ENCODE measurements around the gene MED12L. TPM values are rescaled to one million over a fixed set of nuclear protein-coding genes. Genes with fewer than 3 reads are reported as not detected.

The MED12L gene
- total RNA-seq, 2 experiments from 2014 or later: 12.6 to 32.7 TPM

GRCh38 chr3:151093905-151094304, 8.4 kb downstream of the MED12L start:
- DNase-seq (ENCODE audit: low spot score): peak; percentile 79
- Histone ChIP-seq H3K4me2 (ENCODE audit: low read length) (peak overlapping the region; percentile 63), H3K4me3 (ENCODE audit: low read depth, low read length, poor library complexity, severe bottlenecking) (peak overlapping the region; percentile 19), H2AFZ (ENCODE audit: low read length) (no peak overlapping the region), H3K4me1 (ENCODE audit: insufficient read depth, low read length, poor library complexity, severe bottlenecking) (peaks cover 21% of the 10 kb centered on the region), H3K36me3 (ENCODE audit: insufficient read depth, low read length) (peaks cover 5% of the 10 kb centered on the region), H3K27ac (ENCODE audit: low read depth, low read length, poor library complexity, severe bottlenecking) (peak overlapping the region; percentile 16), H3K9me3 (ENCODE audit: low read length) (no peaks in the 10 kb centered on the region), H3K9me2 (ENCODE audit: insufficient read depth, low read length) (no peaks in the 10 kb centered on the region), H3K79me2 (ENCODE audit: insufficient read depth, low read depth, low read length) (peaks cover 2% of the 10 kb centered on the region; the same call in 1 of the 2 replicates), H4K20me1 (ENCODE audit: insufficient read depth, low read length) (peaks cover 20% of the 10 kb centered on the region; the same call in 1 of the 2 replicates)
- BruUV-seq (replicated peaks): no TSS peak
- TF ChIP-seq EZH2phosphoT487 (IDR thresholded peaks at IDR 0.05; ENCODE audit: borderline replicate concordance, low read depth, low read length) (no peak), CTCF (conservative IDR thresholded peaks at IDR 0.05; ENCODE audit: low read length) (peak; percentile 59; the same call in 1 of the 2 replicates)
- CTCF ChIA-PET (ENCODE audit: unreplicated experiment): interaction anchor here (0.9 kb wide), 1 partner anchor 9 kb away, joined by 4 read pairs; no protein-coding TSS in a partner anchor
- intact Hi-C loops (cut with micrococcal nuclease; ENCODE audit: unreplicated experiment): no loop called here
- POLR2A ChIA-PET: interaction anchor here (0.6 to 4.2 kb wide), 8 partner anchors 8 to 148 kb away, joined by 3 to 30 read pairs (median 5); partner anchors contain the start of gene MED12L

- no peak for DNase-seq (ENCODE audit: low spot score)
- BruUV-seq (replicated peaks): no TSS peak
- Histone ChIP-seq H2AFZ (ENCODE audit: low read length) (no peak overlapping the region), H3K4me3 (ENCODE audit: low read depth, low read length, poor library complexity, severe bottlenecking) (no peak overlapping the region), H3K4me2 (ENCODE audit: low read length) (no peak overlapping the region), H3K9me2 (ENCODE audit: insufficient read depth, low read length) (no peaks in the 10 kb centered on the region), H3K4me1 (ENCODE audit: insufficient read depth, low read length, poor library complexity, severe bottlenecking) (peaks cover 21% of the 10 kb centered on the region), H4K20me1 (ENCODE audit: insufficient read depth, low read length) (peaks cover 24% of the 10 kb centered on the region; the same call in 1 of the 2 replicates), H3K36me3 (ENCODE audit: insufficient read depth, low read length) (no peaks in the 10 kb centered on the region; the same call in 1 of the 2 replicates), H3K9me3 (ENCODE audit: low read length) (no peaks in the 10 kb centered on the region), H3K27ac (ENCODE audit: low read depth, low read length, poor library complexity, severe bottlenecking) (no peak overlapping the region), H3K79me2 (ENCODE audit: insufficient read depth, low read depth, low read length) (no peaks in the 10 kb centered on the region; the same call in 1 of the 2 replicates)
- ChIA-PET CTCF (ENCODE audit: unreplicated experiment) (interaction anchor here (1.0 kb wide), 1 partner anchor 57 kb away, joined by 3 read pairs; no protein-coding TSS in a partner anchor), POLR2A (interaction anchor here (0.7 kb wide), 1 partner anchor 129 kb away, joined by 3 read pairs; no protein-coding TSS in a partner anchor)
- intact Hi-C loops (cut with micrococcal nuclease; ENCODE audit: unreplicated experiment): no loop called here
- TF ChIP-seq CTCF (conservative IDR thresholded peaks at IDR 0.05; ENCODE audit: low read length) (no peak), EZH2phosphoT487 (IDR thresholded peaks at IDR 0.05; ENCODE audit: borderline replicate concordance, low read depth, low read length) (no peak)
Observed at GRCh38 chr3:151096716-151097115, 11.3 kb downstream of the MED12L start.

GRCh38 chr3:151100076-151100475, 14.6 kb downstream of the MED12L start:
- ChIA-PET POLR2A (interaction anchor here (1.0 to 1.2 kb wide), 2 partner anchors 9 to 331 kb away, joined by 3 read pairs; no protein-coding TSS in a partner anchor), CTCF (ENCODE audit: unreplicated experiment) (no interaction called here)
- Histone ChIP-seq H3K4me1 (ENCODE audit: insufficient read depth, low read length, poor library complexity, severe bottlenecking) (peaks cover 6% of the 10 kb centered on the region), H3K36me3 (ENCODE audit: insufficient read depth, low read length) (no peaks in the 10 kb centered on the region), H3K4me3 (ENCODE audit: low read depth, low read length, poor library complexity, severe bottlenecking) (no peak overlapping the region), H4K20me1 (ENCODE audit: insufficient read depth, low read length) (peaks cover 11% of the 10 kb centered on the region; the same call in 1 of the 2 replicates), H2AFZ (ENCODE audit: low read length) (no peak overlapping the region), H3K9me3 (ENCODE audit: low read length) (no peaks in the 10 kb centered on the region), H3K27ac (ENCODE audit: low read depth, low read length, poor library complexity, severe bottlenecking) (no peak overlapping the region), H3K4me2 (ENCODE audit: low read length) (no peak overlapping the region), H3K79me2 (ENCODE audit: insufficient read depth, low read depth, low read length) (no peaks in the 10 kb centered on the region; the same call in 1 of the 2 replicates), H3K9me2 (ENCODE audit: insufficient read depth, low read length) (no peaks in the 10 kb centered on the region)
- DNase-seq (ENCODE audit: low spot score): no peak
- TF ChIP-seq CTCF (conservative IDR thresholded peaks at IDR 0.05; ENCODE audit: low read length) (no peak), EZH2phosphoT487 (IDR thresholded peaks at IDR 0.05; ENCODE audit: borderline replicate concordance, low read depth, low read length) (no peak)
- intact Hi-C loops (cut with micrococcal nuclease; ENCODE audit: unreplicated experiment): no loop called here
- no TSS peak for BruUV-seq (replicated peaks)

All from OCI-LY7 (cell line).